Endothelial cell (in vitro differentiated cells): ENCODE measurements around the gene RPL22L1. TPM values are rescaled to one million over a fixed set of nuclear protein-coding genes. Genes with fewer than 3 reads are reported as not detected.

Experiments used
- DNase-seq: peaks from one replicate; pipeline ENCODE4 v3.0.0; 2021; ENCODE audit warnings: low spot score
- H3K27ac Mint-ChIP-seq: one replicate; pipeline ENCODE4 v1.8.0; 2021; ENCODE audit warnings: mixed read lengths, inconsistent platforms; ENCODE audit not compliant: unreplicated experiment
- H3K27me3 Mint-ChIP-seq: one replicate; pipeline ENCODE4 v1.8.0; 2021; ENCODE audit warnings: mild to moderate bottlenecking, moderate library complexity, mixed read lengths, inconsistent platforms; ENCODE audit not compliant: unreplicated experiment
- H3K36me3 Mint-ChIP-seq: one replicate; pipeline ENCODE4 v1.8.0; 2021; ENCODE audit warnings: mild to moderate bottlenecking, low read depth, mixed read lengths, inconsistent platforms; ENCODE audit not compliant: unreplicated experiment
- H3K4me1 Mint-ChIP-seq: one replicate; pipeline ENCODE4 v1.8.0; 2021; ENCODE audit warnings: mild to moderate bottlenecking, mixed read lengths, inconsistent platforms; ENCODE audit not compliant: unreplicated experiment
- H3K4me3 Mint-ChIP-seq: one replicate; pipeline ENCODE4 v1.8.0; 2021; ENCODE audit warnings: mild to moderate bottlenecking, mixed read lengths, inconsistent platforms; ENCODE audit not compliant: unreplicated experiment
- H3K9me3 Mint-ChIP-seq: one replicate; pipeline ENCODE4 v1.8.0; 2021; ENCODE audit warnings: mixed read lengths, inconsistent platforms; ENCODE audit not compliant: unreplicated experiment
- long read RNA-seq: library from polyadenylated mRNA; unstranded; transcript quantifications from one replicate; pipeline ENCODE4 v2.0.0, GENCODE V29; 2020; ENCODE audit not compliant: unreplicated experiment
- total RNA-seq: library from RNA; stranded (reverse); fragmentation: NEBNext Ultra II Directional; extraction: Animal tissue kit (Norgen Biotek cat#: 25700); gene quantifications from one replicate; pipeline ENCODE4 v1.2.1, GENCODE V29; 2021; ENCODE audit not compliant: unreplicated experiment
- TF ChIP-seq, protein P1 (sequence below): fragments of 200-600 bp; sonication (generic); IDR thresholded peaks from one replicate; pipeline ENCODE4 v1.5.0; 2021; ENCODE audit warnings: antibody characterized with exemption; ENCODE audit not compliant: unreplicated experiment

The RPL22L1 gene
- 22.0 TPM for total RNA-seq
- long read RNA-seq, partial matches to known transcripts: 0 of 6 reads
- long read RNA-seq, other reads (novel, unspliced or antisense): 0 of 6 reads

DNA sequence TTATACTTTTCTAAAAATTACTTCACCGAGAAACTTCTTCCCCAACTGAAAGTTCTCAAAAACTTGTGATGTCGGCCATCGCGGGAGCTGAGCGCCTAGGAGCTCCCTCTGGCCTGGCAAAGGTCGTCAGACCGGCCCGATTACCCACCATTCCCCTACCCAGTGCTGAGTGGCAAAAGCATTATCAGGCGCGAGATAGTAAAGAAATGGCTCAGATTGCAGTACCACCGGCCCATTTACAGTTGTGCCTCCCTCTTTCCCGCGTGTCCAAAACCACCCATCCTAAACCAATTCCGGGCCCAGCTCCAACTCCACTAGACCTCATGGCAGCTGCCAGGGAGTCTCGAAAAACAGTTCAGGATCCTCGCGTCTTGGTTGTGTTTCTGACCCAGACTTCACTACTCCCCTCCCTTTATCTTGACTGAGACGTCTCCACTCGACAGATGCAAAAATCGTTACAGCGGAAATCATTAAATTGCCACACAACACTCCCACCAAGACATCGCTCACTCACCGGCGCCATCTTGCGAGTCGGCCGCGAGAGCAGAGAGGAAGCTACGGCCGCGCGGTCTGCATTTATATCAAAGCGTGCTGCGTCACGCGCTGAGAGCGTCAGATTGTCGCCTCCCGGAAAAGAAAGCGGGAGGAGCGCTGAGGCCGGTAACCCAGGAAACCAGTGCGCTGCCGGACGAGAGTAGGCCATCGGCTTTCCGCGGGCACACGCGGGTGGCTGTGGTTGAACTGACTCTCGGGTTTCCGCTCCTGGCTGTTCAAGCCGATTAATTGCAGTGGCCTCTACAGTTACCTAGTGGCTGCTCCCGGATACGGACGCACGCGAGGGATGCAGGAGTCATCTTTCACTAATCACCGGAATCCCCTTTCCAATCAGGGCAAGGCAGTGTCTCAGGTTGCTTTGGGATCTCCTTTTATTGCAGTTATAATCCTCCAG, at the start of gene RPL22L1:
Gene RPL22L1, minus strand, starts transcription at position 551 of the 949 bp plus-strand sequence. Its CDS starts 28 bp downstream, at position 523.
- peak; percentile 88 for DNase-seq
- peak within 1 kb of the TSS; percentile 99 for H3K4me3 Mint-ChIP-seq
- H3K9me3 Mint-ChIP-seq: no peaks in the 10 kb centered on the region
- peaks cover 10% of the 10 kb centered on the region for H3K27me3 Mint-ChIP-seq
- peaks cover 15% of the 10 kb centered on the region for H3K4me1 Mint-ChIP-seq
- TF ChIP-seq, protein P1, sequence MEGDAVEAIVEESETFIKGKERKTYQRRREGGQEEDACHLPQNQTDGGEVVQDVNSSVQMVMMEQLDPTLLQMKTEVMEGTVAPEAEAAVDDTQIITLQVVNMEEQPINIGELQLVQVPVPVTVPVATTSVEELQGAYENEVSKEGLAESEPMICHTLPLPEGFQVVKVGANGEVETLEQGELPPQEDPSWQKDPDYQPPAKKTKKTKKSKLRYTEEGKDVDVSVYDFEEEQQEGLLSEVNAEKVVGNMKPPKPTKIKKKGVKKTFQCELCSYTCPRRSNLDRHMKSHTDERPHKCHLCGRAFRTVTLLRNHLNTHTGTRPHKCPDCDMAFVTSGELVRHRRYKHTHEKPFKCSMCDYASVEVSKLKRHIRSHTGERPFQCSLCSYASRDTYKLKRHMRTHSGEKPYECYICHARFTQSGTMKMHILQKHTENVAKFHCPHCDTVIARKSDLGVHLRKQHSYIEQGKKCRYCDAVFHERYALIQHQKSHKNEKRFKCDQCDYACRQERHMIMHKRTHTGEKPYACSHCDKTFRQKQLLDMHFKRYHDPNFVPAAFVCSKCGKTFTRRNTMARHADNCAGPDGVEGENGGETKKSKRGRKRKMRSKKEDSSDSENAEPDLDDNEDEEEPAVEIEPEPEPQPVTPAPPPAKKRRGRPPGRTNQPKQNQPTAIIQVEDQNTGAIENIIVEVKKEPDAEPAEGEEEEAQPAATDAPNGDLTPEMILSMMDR: no peak
- H3K36me3 Mint-ChIP-seq: peaks cover 19% of the 10 kb centered on the region
- H3K27ac Mint-ChIP-seq: peak within 1 kb of the TSS; percentile 100

DNA sequence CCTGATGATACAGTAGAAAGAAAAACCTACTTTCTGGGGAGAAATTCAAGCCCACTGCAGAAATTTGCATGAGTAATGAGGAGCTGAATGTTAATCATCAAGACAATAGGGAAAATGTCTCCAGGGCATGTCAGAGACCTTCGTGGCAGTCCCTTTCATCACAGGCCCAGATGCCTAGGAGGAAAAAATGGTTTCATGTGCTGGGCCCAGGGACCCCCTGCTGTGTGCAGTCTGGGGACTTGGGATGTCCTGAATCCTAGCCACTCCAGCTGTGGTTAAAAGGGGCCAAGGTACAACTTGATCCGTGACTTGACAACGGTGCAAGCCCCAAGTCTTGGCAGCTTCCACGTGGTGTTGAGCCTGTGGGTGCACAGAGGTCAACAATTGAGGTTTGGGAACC, 48.7 kb upstream of the RPL22L1 start:
- TF ChIP-seq, protein P1: no peak
- no peak overlapping the region for H3K27ac Mint-ChIP-seq
- no peaks in the 10 kb centered on the region for H3K27me3 Mint-ChIP-seq
- no peak for DNase-seq
- no peaks in the 10 kb centered on the region for H3K9me3 Mint-ChIP-seq
- H3K4me3 Mint-ChIP-seq: no peak overlapping the region
- peaks cover 20% of the 10 kb centered on the region for H3K36me3 Mint-ChIP-seq
- no peaks in the 10 kb centered on the region for H3K4me1 Mint-ChIP-seq

DNA sequence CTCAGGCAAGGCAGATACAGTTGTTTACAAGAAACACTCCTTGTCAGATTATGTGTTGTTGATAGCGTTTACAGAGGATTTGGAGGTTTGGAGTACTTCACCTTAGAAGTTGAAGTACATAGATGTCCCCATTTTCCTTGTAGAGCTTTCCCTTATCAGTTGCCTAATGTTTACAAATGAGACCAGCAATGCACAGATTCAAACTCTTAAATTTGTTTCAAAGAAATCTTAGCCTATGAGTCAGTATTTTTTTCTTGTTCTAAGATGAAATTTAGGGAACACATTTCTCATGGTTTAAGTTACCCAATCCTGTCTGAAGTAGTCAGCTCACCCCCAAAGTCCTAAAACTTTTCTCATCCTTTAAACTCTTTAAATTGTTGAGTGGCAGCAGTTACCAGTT, 44.7 kb upstream of the RPL22L1 start:
- H3K27ac Mint-ChIP-seq: no peak overlapping the region
- H3K36me3 Mint-ChIP-seq: peaks cover 12% of the 10 kb centered on the region
- TF ChIP-seq, protein P1: no peak
- H3K4me1 Mint-ChIP-seq: no peaks in the 10 kb centered on the region
- no peak overlapping the region for H3K4me3 Mint-ChIP-seq
- no peaks in the 10 kb centered on the region for H3K9me3 Mint-ChIP-seq
- no peak for DNase-seq
- no peaks in the 10 kb centered on the region for H3K27me3 Mint-ChIP-seq

DNA sequence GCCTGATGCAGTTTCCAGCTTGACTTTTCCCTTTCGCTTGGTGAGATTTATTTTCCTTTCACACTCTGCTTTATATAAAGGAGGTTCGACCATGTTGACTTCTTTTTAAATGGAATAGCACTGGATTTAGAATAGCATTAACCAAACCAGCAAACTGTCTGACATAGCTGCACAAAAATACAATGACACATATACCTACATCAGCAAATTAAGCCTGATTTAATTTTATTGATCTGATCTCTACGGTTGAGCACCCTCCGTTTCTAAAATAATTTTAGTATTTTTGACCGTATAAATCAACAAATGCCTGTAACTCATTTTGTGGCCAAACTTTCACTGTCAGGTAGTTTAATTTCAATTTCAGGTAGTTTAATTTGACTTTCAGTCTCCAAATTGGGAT, 44.2 kb upstream of the RPL22L1 start:
- no peaks in the 10 kb centered on the region for H3K27me3 Mint-ChIP-seq
- H3K4me1 Mint-ChIP-seq: no peaks in the 10 kb centered on the region
- no peak overlapping the region for H3K4me3 Mint-ChIP-seq
- peaks cover 12% of the 10 kb centered on the region for H3K36me3 Mint-ChIP-seq
- H3K9me3 Mint-ChIP-seq: peaks cover 4% of the 10 kb centered on the region
- no peak overlapping the region for H3K27ac Mint-ChIP-seq
- DNase-seq: no peak
- TF ChIP-seq, protein P1: no peak

DNA sequence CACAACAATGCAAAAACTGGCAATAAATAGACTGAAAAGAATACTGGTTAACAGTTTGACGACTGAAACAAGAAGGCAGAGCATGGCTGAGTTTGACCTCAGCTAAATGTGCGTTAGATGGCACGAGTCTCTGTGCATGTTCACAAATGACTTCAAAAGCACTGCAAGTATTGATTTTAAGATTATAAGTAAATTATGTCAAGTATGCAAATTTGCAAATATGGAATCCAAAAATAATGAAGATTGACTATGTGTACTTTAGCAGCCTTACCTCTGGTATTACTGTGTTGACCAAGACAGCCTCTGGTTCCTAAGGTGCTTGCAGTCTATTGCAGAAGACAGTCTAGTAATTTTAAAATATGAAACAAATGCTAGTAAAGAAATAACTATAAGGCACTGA, 41.1 kb upstream of the RPL22L1 start:
- Mint-ChIP-seq H3K4me3 (no peak overlapping the region), H3K4me1 (peaks cover 3% of the 10 kb centered on the region)

More for the DNA sequence above, 41.1 kb upstream of the RPL22L1 start:
- H3K27me3 Mint-ChIP-seq: peaks cover 3% of the 10 kb centered on the region
- H3K36me3 Mint-ChIP-seq: no peaks in the 10 kb centered on the region
- TF ChIP-seq, protein P1: no peak
- H3K27ac Mint-ChIP-seq: no peak overlapping the region
- peaks cover 4% of the 10 kb centered on the region for H3K9me3 Mint-ChIP-seq
- DNase-seq: no peak
